Activated CD8-positive, alpha-beta T cell treated with anti-CD3 and anti-CD28 coated beads for 36 hours (primary cell): ENCODE measurements around the gene ATP6V1F. TPM values are rescaled to one million over a fixed set of nuclear protein-coding genes. Genes with fewer than 3 reads are reported as not detected.
A peak's percentile ranks its signal among the peaks of the same experiment; 100 is the strongest.

Experiments used
- ATAC-seq: fragments of 200-7000 bp; cut with Tn5 transposase; one replicate; pipeline ENCODE4 v1.10.0; 2021; ENCODE audit warnings: mild to moderate bottlenecking, moderate library complexity
- CTCF ChIA-PET: fragments of 350-600 bp; sonication (Branson Sonifier 250); formaldehyde crosslinking; loops from one replicate; lab custom pipeline; 2021; ENCODE audit warnings: antibody characterized with exemption; lab: Charles Lee
- POLR2A ChIA-PET: fragments of 350-600 bp; sonication (Branson Sonifier 250); formaldehyde crosslinking; loops from one replicate; lab custom pipeline; 2021; ENCODE audit warnings: antibody characterized with exemption; lab: Charles Lee
- DNase-seq: peaks from one replicate; pipeline ENCODE4 v3.0.0-alpha.2; 2020
- H3K27ac Mint-ChIP-seq: one replicate; pipeline ENCODE4 v1.8.0; 2021; ENCODE audit warnings: mild to moderate bottlenecking, mixed read lengths
- H3K27me3 Mint-ChIP-seq: one replicate; pipeline ENCODE4 v1.8.0; 2021; ENCODE audit warnings: mixed read lengths
- H3K36me3 Mint-ChIP-seq: one replicate; pipeline ENCODE4 v1.8.0; 2021; ENCODE audit warnings: low read depth, mixed read lengths
- H3K4me1 Mint-ChIP-seq: one replicate; pipeline ENCODE4 v1.8.0; 2021; ENCODE audit warnings: low read depth, mixed read lengths
- H3K4me3 Mint-ChIP-seq: one replicate; pipeline ENCODE4 v1.8.0; 2021; ENCODE audit warnings: mild to moderate bottlenecking, moderate library complexity, mixed read lengths
- H3K9me3 Mint-ChIP-seq: one replicate; pipeline ENCODE4 v1.8.0; 2021; ENCODE audit warnings: mixed read lengths
- CTCF ChIP-seq: fragments of 200-600 bp; IDR thresholded peaks from one replicate; pipeline ENCODE4 v1.8.0; 2022; ENCODE audit warnings: antibody characterized with exemption, mild to moderate bottlenecking
- intact Hi-C: fragments of 100-400 bp; cut with micrococcal nuclease; formaldehyde crosslinking; loops from one replicate; pipeline ENCODE4 v1.10.0; 2022
- total RNA-seq, 2 experiments: library from RNA; stranded (reverse); gene quantifications; one replicate each; pipeline ENCODE4 v1.2.3, GENCODE V29; 2021

Gene ATP6V1F
- total RNA-seq, 2 experiments from 2014 or later: 109 to 113 TPM

- H3K9me3 Mint-ChIP-seq: no peaks in the 10 kb centered on the region
- CTCF ChIA-PET: interaction anchor here (1.0 to 8.9 kb wide), 5 partner anchors 8 to 59 kb away, joined by 3 to 100 read pairs (median 4); partner anchors contain the start of gene ATP6V1F
- no peak overlapping the region for H3K27ac Mint-ChIP-seq
- no peak for ATAC-seq
- TF ChIP-seq CTCF: no peak
- POLR2A ChIA-PET: no interaction called here
- intact Hi-C loops: loop anchor here (10.0 kb wide), 1 partner anchor 265 kb away; no protein-coding TSS in a partner anchor
- H3K27me3 Mint-ChIP-seq: no peaks in the 10 kb centered on the region
- DNase-seq: no peak
- peaks cover 2% of the 10 kb centered on the region for H3K4me1 Mint-ChIP-seq
- H3K4me3 Mint-ChIP-seq: no peak overlapping the region
- H3K36me3 Mint-ChIP-seq: no peaks in the 10 kb centered on the region
Observed at GRCh38 chr7:128879461-128879938, 16.8 kb downstream of the ATP6V1F start.

- peak; percentile 52 for ATAC-seq
- TF ChIP-seq CTCF: peak; percentile 46
- POLR2A ChIA-PET: interaction anchor here (0.9 to 1.2 kb wide), 3 partner anchors 11 to 269 kb away, joined by 3 read pairs; no protein-coding TSS in a partner anchor
- Mint-ChIP-seq H3K36me3 (no peaks in the 10 kb centered on the region), H3K9me3 (no peaks in the 10 kb centered on the region), H3K4me3 (no peak overlapping the region), H3K27me3 (peaks cover under 1% of the 10 kb centered on the region), H3K4me1 (peaks cover 2% of the 10 kb centered on the region), H3K27ac (no peak overlapping the region)
- intact Hi-C loops: loop anchor here (10.0 kb wide), 1 partner anchor 265 kb away; no protein-coding TSS in a partner anchor
- CTCF ChIA-PET: interaction anchor here (1.0 to 8.9 kb wide), 5 partner anchors 8 to 60 kb away, joined by 3 to 100 read pairs (median 4); partner anchors contain the start of gene ATP6V1F
- DNase-seq: peak; percentile 39
Observed at GRCh38 chr7:128879939-128880746, 17.5 kb downstream of the ATP6V1F start.

- no peak for ATAC-seq
- DNase-seq: no peak
- Mint-ChIP-seq H3K27me3 (peaks cover 4% of the 10 kb centered on the region), H3K36me3 (no peaks in the 10 kb centered on the region), H3K27ac (no peak overlapping the region), H3K9me3 (no peaks in the 10 kb centered on the region), H3K4me1 (peaks cover 2% of the 10 kb centered on the region), H3K4me3 (no peak overlapping the region)
- intact Hi-C loops: no loop called here
- TF ChIP-seq CTCF: no peak
- CTCF ChIA-PET: interaction anchor here (0.9 to 8.9 kb wide), 7 partner anchors 9 to 454 kb away, joined by 3 to 100 read pairs (median 5); partner anchors contain the start of gene ATP6V1F
- POLR2A ChIA-PET: interaction anchor here (0.9 to 1.6 kb wide), 4 partner anchors 11 to 270 kb away, joined by 3 to 4 read pairs (median 3); partner anchors contain the start of gene ATP6V1F
Observed at GRCh38 chr7:128880791-128881457, 18.3 kb downstream of the ATP6V1F start.

- Mint-ChIP-seq H3K27me3 (peaks cover 4% of the 10 kb centered on the region), H3K4me3 (no peak overlapping the region), H3K36me3 (no peaks in the 10 kb centered on the region), H3K9me3 (no peaks in the 10 kb centered on the region), H3K4me1 (peaks cover 2% of the 10 kb centered on the region), H3K27ac (no peak overlapping the region)
- no peak for DNase-seq
- CTCF ChIA-PET: interaction anchor here (0.9 to 8.9 kb wide), 8 partner anchors 10 to 454 kb away, joined by 3 to 100 read pairs (median 7); partner anchors contain the start of gene ATP6V1F
- POLR2A ChIA-PET: interaction anchor here (0.9 to 1.6 kb wide), 4 partner anchors 12 to 270 kb away, joined by 3 to 4 read pairs (median 3); partner anchors contain the start of gene ATP6V1F
- intact Hi-C loops: no loop called here
- TF ChIP-seq CTCF: no peak
- no peak for ATAC-seq
Observed at GRCh38 chr7:128881458-128882125, 18.9 kb downstream of the ATP6V1F start.
